ENCODE data around the gene COG2.
"Not testable (repeated sequence)": the region's sequence is repeated elsewhere in the genome, so short reads cannot be mapped to it uniquely, and the experiment has no call there.

COG2 gene

GRCh38 chr1:230679192-230679591, 36.9 kb downstream of the COG2 start:
- DNase-seq, result no peak

GRCh38 chr1:230679825-230680224, 37.5 kb downstream of the COG2 start:
- DNase-seq, result no peak

GRCh38 chr1:230680300-230681025, 38.2 kb downstream of the COG2 start:
- DNase-seq, result no peak

DNA sequence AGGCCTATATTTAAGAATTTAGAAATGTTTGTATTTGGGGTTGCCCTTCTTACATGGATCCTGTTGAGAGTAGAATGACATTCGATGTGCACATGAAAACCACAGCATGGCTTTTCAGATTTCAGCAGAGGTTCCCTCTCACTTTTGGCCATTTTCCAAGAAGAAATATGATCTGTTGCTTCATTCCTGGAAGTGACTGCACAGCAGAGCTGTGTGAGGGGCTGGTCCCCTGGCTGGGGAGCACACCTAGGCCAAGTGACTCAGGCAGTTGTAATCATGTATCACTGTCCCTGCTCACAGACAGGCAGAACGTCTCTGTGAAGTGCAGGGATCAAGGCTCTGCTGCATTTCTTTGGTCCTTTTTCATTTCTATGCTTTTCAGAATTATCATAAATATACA, 39.3 kb downstream of the COG2 start:
- no peak for DNase-seq

DNA sequence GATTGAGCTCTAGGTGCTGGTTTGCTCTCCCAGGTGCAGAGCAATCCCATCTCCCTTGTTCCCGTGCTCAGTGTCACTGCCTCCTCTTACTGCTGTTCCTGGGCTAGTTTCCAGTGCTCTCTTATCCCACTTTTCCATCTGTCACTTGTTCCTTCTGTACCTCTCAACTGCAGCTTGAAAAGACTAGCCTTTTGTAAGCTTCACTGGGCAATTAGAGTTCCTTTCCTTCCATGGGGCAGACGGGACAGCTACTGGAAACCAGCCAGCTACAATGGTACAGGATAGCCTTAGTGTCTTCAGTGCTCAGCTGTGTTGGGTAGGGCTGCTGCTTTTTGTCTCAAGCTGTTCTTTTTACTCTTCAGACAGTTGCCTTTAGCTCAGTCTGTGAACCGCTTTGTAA, 40.0 kb downstream of the COG2 start:
- DNase-seq, result no peak

GRCh38 chr1:230682882-230683610, 40.8 kb downstream of the COG2 start:
- no peak for DNase-seq

- DNase-seq, result no peak
Measured at GRCh38 chr1:230684146-230684545, 41.9 kb downstream of the COG2 start.

- DNase-seq, result no peak
Measured at GRCh38 chr1:230684998-230685397, 42.7 kb downstream of the COG2 start.

GRCh38 chr1:230686747-230687146, 44.5 kb downstream of the COG2 start:
- DNase-seq, result no peak

GRCh38 chr1:230690101-230690500, 47.8 kb downstream of the COG2 start:
- DNase-seq, result no peak

DNA sequence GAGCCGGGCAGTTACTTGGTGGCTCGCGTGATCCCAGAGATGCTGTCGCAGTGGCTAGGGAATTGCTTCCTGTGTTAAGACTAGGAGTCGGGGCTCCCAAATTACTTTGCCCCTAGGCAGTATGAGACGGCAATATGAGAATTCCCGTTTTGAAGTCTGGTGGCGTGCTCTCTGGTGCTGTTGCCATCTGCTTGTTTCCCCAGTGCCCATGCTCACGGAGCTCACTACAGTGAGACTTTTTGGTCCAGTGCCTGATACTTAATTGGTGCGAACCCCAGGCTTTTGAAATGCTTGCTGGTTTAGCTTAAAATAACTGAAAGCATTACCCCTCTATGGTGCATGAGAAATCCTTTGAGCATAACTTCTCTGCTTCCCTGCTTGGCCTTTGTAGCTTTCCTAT, 49.3 kb downstream of the COG2 start:
- no peak for DNase-seq

DNA sequence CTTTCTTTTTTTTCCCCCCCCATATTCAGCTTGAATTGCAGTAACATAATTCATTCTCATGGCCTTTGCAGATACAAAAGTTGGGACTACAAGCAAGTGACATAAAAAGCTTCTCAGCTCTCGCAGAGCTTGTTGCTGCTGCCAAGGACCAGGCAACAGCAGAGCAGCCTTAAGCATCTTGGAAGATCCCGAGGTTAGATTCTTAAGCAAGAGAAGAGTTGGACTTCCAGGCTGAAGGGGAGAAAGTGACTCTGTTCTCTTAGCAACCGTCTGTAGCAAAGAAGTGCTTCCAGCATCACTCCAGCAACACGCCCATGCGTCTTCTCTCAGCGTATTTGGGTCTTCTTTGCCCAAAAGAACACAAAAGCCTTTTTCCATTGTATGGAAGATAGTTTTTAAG, 50.9 kb downstream of the COG2 start:
- no peak for DNase-seq

- DNase-seq, result no peak
Measured at GRCh38 chr1:230693777-230694176, 51.5 kb downstream of the COG2 start.

GRCh38 chr1:230694464-230694863, 52.2 kb downstream of the COG2 start:
- DNase-seq, result no peak

- no peak for DNase-seq
Measured at GRCh38 chr1:230694991-230695390, 52.7 kb downstream of the COG2 start.

- DNase-seq, result no peak
Measured at GRCh38 chr1:230696218-230696617, 53.9 kb downstream of the COG2 start.

- no peak for DNase-seq
Measured at GRCh38 chr1:230696722-230697437, 54.6 kb downstream of the COG2 start.

GRCh38 chr1:230698130-230698529, 55.8 kb downstream of the COG2 start:
- no peak for DNase-seq

- not testable (repeated sequence) for DNase-seq
Measured at GRCh38 chr1:230698964-230699363, 56.7 kb downstream of the COG2 start.

GRCh38 chr1:230699716-230700115, 57.4 kb downstream of the COG2 start:
- no peak for DNase-seq

DNA sequence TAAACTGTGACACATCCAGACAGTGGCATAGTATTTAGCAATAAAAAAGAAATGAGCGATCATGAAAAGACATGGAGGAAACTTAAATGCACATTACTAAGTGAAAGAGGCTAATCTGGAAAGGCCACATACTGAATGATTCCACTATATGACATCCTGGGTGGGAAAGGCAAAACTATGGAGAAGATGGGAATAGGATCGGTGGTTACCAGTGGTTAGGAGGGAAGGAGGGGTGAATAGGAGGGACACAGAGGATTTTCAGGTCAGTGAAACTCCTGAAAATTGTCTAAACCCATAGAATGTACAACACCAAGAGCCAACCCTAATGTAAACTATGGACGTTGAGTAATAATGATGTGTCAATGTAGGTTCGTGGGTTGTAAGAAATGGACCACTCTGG, 57.9 kb downstream of the COG2 start:
- DNase-seq, result no peak

- DNase-seq, result no peak
Measured at GRCh38 chr1:230701434-230701833, 59.2 kb downstream of the COG2 start.

- no peak for DNase-seq
Measured at GRCh38 chr1:230701895-230702768, 59.9 kb downstream of the COG2 start.
